Measurements from ENCODE around the gene RAD21L1. TPM values are rescaled to one million over a fixed set of nuclear protein-coding genes. Genes with fewer than 3 reads are reported as not detected.

The RAD21L1 gene
- total and polyA plus RNA-seq, 2 of the 8 experiments (the other 6 are each of a cell fraction or from before 2014, with no cell fraction given), result 0.06 to 0.26 TPM

- no peak for TF ChIP-seq BCL11A (IDR thresholded peaks at IDR 0.05; ENCODE audit: low read depth in 2 of 2, low read length in 2 of 2)
- TF ChIP-seq TAF7 (optimal IDR thresholded peaks at IDR 0.05; ENCODE audit: borderline replicate concordance, low read depth, low read length), result no peak
- no peak for TF ChIP-seq KDM1A (IDR thresholded peaks at IDR 0.05; ENCODE audit: borderline replicate concordance, low read length)
- no peak for TF ChIP-seq ASH2L (IDR thresholded peaks at IDR 0.05; ENCODE audit: low read length)
These were observed 27.1 kb upstream of the RAD21L1 start (continued) for GRCh38 chr20:1198751-1199150.

Measured in H1 (cell line).